HG03520 (cell line): Measurements from ENCODE around the gene TRPM1.

ENCODE experiments used
- ATAC-seq: cut with Tn5 transposase; IDR thresholded peaks from one replicate; pipeline ENCODE4 v1.9.1; 2021; ENCODE audit warnings: mild to moderate bottlenecking, moderate library complexity; ENCODE audit not compliant: unreplicated experiment

Gene TRPM1

GRCh38 chr15:30985081-30985531 is 116.4 kb downstream of the TRPM1 start:
- ATAC-seq = no peak

- ATAC-seq = no peak
Observed at GRCh38 chr15:30984542-30984941, 117.0 kb downstream of the TRPM1 start.

- no peak for ATAC-seq
Observed at GRCh38 chr15:30984118-30984517, 117.4 kb downstream of the TRPM1 start.

GRCh38 chr15:30979457-30979856 is 122.1 kb downstream of the TRPM1 start:
- ATAC-seq = no peak

GRCh38 chr15:30978328-30978727 is 123.2 kb downstream of the TRPM1 start:
- ATAC-seq = no peak

GRCh38 chr15:30974112-30974511 is 127.4 kb downstream of the TRPM1 start:
- no peak for ATAC-seq

GRCh38 chr15:30973379-30973778 is 128.1 kb downstream of the TRPM1 start:
- ATAC-seq = no peak

- ATAC-seq = no peak
Observed at GRCh38 chr15:30969724-30970123, 131.8 kb downstream of the TRPM1 start.

GRCh38 chr15:30963681-30964080 is 137.8 kb downstream of the TRPM1 start:
- ATAC-seq = no peak

- no peak for ATAC-seq
Observed at GRCh38 chr15:30962659-30963058, 138.9 kb downstream of the TRPM1 start.

- no peak for ATAC-seq
Observed at GRCh38 chr15:30962079-30962478, 139.4 kb downstream of the TRPM1 start.

- no peak for ATAC-seq
Observed at GRCh38 chr15:30958219-30958618, 143.3 kb downstream of the TRPM1 start.

- ATAC-seq = no peak
Observed at GRCh38 chr15:30956216-30957124, 145.1 kb downstream of the TRPM1 start.

GRCh38 chr15:30954674-30955073 is 146.9 kb downstream of the TRPM1 start:
- no peak for ATAC-seq

GRCh38 chr15:30953731-30954378 is 147.7 kb downstream of the TRPM1 start:
- ATAC-seq = no peak

- no peak for ATAC-seq
Observed at GRCh38 chr15:30953183-30953582, 148.3 kb downstream of the TRPM1 start.
